GM21367 (cell line): ENCODE measurements around the gene GABBR2.

Source experiments
- ATAC-seq: cut with Tn5 transposase; IDR thresholded peaks from one replicate; pipeline ENCODE4 v1.9.1; 2021; ENCODE audit not compliant: unreplicated experiment

Gene GABBR2

DNA sequence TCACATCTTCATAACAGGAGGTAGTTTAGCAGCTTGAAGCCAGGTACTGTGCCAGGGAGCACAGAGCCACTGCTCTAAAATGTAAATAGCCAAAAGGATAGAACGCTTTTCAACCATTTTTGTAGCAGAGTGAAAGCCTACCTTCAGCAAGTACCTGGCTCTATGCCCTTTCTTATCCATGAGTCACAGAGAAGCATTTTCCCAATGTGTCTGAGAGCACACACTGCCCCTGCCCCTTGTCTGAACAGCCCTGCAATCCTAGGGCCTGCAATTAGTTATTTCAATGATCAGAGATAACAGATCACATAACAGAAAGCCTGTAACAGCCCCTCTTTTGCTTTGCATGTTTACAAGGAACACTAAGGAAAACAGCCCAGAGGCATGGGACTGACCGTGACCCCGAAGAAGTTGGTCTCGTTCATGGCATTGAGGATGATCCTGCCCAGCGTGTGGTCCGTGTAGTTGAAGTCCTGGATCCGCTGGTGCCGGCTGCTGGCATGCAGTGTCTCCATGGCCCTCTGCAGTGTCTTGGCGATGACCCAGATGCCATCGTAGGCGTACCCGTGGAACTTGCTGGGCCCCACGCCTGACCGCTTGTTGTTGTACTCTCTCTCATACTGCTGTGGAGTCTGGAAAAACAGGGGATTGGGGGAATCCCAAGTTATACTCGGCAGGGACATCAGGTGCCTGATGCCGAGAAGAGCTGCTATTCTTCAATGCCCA is 255.0 kb downstream of the GABBR2 start:
- no peak for ATAC-seq

DNA sequence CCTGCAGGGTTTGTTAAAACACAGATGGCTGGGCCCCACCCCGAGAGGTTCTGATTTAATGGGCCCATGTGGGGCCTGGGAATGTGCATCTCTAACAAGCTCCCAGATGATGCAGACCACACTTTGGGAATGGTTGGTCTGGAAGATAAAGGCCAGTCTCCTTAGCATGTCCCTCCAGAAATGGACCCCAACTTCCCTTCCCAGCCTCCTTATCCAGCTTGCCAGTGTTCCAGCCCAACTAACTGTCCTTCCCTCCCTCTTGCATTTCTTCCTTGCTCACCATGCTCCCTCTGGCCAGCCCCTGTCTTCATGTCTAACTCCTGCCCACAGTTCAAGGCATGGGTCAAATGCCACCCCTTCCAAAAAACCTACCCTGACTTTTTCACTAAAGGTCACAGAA is 257.2 kb downstream of the GABBR2 start:
- ATAC-seq = no peak

- no peak for ATAC-seq
Measured at GRCh38 chr9:98450496-98450895, 258.2 kb downstream of the GABBR2 start.

- no peak for ATAC-seq
Measured at GRCh38 chr9:98449871-98450270, 258.9 kb downstream of the GABBR2 start.

GRCh38 chr9:98445576-98445975 is 263.2 kb downstream of the GABBR2 start:
- no peak for ATAC-seq

GRCh38 chr9:98444601-98445000 is 264.1 kb downstream of the GABBR2 start:
- ATAC-seq = no peak

GRCh38 chr9:98442541-98442940 is 266.2 kb downstream of the GABBR2 start:
- ATAC-seq = no peak

DNA sequence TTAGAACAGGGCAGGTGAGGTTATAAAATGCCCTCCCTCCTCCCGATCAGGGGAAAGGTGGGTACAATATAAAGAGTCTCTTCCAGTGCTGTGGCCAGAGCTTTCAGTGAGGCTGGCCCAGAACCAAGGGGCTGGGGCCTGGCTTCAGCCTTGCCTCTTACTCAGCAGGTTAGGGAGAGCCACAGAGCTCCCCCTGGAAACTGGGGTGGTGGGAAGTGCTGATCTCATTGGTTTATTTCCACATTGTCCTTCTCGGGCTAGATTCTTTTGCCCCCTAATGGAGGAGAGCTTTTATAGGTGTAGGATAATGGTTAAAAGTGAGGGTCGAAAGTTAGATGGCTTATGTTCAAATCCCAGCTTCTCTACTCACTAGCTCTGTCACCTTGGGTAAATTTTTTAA is 266.6 kb downstream of the GABBR2 start:
- ATAC-seq = no peak

GRCh38 chr9:98438666-98439065 is 270.1 kb downstream of the GABBR2 start:
- ATAC-seq = no peak

GRCh38 chr9:98437458-98438034 is 271.2 kb downstream of the GABBR2 start:
- no peak for ATAC-seq

DNA sequence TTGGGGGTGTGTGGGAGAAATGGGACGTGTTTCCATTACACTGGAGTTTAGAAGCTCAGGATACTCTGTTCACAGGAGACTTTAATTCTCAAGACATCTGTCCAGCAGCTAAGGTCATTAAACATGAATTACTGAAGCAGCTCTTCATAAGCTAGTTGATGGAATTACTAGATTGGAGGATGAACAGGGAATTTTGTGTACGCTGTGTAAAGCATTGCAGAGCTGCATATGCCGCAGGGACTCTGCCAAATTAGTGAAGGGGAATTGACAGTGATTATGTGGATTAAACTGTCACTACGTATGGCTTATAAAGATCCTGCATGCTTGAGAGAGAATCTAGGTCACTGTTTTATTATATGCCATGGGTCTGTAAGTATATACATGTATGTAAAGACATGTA is 275.8 kb downstream of the GABBR2 start:
- no peak for ATAC-seq

DNA sequence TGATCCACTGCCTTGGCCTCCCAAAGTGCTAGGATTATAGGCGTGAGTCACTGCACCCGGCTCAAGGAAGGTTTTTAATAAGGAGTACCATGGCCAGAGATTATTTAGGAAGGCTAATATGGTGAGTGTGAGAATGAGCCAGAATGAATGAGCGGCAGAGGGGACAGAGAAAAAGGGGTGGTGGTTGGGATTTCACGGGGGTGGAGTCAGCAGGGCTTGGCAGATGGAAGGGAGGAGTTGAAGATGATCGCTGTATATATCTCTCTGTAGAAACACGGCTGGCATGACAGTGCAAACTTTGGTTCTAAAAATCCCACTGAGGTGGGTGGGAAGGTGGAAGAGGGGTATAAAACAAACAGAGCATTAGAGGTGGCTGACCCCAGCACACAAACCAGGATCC is 276.6 kb downstream of the GABBR2 start:
- no peak for ATAC-seq

- ATAC-seq = no peak
Measured at GRCh38 chr9:98430535-98431292, 278.0 kb downstream of the GABBR2 start.

DNA sequence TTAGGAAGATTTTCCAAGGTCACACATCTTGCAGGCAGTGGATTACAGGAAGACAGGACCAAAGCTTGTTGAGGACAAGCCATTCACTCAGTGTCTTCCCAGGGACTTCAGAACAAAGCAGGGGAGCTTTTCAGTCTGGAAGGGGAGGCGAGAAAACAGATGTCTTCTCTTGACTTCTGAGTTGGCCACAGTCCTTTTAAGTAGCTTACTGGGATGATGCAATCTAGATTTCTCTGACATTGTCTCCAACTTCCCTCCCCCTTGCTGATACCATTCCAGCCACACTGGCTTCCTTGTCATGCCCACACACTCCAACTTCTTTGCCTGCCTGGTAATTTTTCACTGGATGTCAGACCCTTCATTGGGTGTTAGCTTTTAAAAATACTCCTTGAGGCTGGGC is 279.1 kb downstream of the GABBR2 start:
- ATAC-seq = no peak

- no peak for ATAC-seq
Measured at GRCh38 chr9:98428454-98428853, 280.3 kb downstream of the GABBR2 start.

DNA sequence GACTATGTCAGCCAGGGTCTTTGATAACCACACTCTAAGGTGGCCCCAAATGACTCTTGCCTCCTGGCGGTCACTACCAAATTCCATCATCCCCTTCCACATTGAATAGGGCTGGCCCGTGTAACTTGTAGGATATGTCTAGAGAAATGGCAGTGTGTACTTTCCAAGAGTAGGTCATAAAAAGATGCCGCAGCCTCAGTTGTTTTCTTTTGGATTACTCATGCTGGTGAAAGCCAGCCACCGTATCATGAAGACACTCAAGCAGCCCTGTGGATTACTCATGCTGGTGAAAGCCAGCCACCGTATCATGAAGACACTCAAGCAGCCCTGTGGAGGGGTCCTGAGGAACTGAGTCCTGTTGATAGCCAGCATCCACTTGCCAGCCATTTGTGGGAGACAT is 281.2 kb downstream of the GABBR2 start:
- no peak for ATAC-seq

- ATAC-seq = no peak
Measured at GRCh38 chr9:98425079-98425478, 283.7 kb downstream of the GABBR2 start.

GRCh38 chr9:98419260-98419603 is 289.5 kb downstream of the GABBR2 start:
- no peak for ATAC-seq

- no peak for ATAC-seq
Measured at GRCh38 chr9:98418578-98419259, 290.0 kb downstream of the GABBR2 start.

GRCh38 chr9:98416294-98417248 is 292.2 kb downstream of the GABBR2 start:
- no peak for ATAC-seq

DNA sequence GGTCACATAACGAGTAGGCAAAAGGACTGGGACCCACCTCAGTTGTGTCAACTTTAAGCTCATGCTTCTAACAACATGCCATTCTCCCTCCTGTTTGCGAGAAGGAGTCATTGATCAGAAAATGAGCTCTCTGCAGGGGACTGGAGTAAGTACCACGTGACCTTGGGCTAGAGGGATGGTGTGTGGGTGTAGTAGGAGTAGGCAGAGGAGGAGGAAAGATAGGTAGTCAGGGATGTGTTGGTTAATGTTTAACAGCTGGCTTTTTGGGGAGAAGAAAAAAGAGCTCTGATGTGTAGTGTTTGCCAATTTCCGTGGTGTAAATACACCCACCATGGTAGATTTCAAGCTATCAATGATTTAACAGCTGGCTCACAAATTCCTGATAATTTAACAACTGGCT is 293.0 kb downstream of the GABBR2 start:
- ATAC-seq = no peak
